PC-9 (cell line): ENCODE measurements around the gene PTPRD. TPM values are rescaled to one million over a fixed set of nuclear protein-coding genes. Genes with fewer than 3 reads are reported as not detected.

Source experiments
- BruUV-seq: library from RNA; stranded (reverse); fragments of 400-500 nt; replicated peaks from 2 replicates; lab custom pipeline; 2021; lab: Mats Ljungman, UMichigan
- CTCF ChIA-PET: fragments of 300-600 bp; sonication (Branson Sonifier 250); formaldehyde crosslinking; loops from one replicate; lab custom pipeline; 2022; ENCODE audit warnings: antibody characterized with exemption; lab: Charles Lee
- POLR2A ChIA-PET: fragments of 300-600 bp; sonication (Branson Sonifier 250); formaldehyde crosslinking; loops from one replicate; lab custom pipeline; 2022; ENCODE audit warnings: antibody characterized with exemption; ENCODE audit not compliant: unreplicated experiment; lab: Charles Lee
- DNase-seq, 2 experiments: peaks; one replicate each; pipeline versions ENCODE4 v3.0.0 to v3.0.0-alpha.2; 2015 to 2022; ENCODE audit warnings: mixed read lengths in 1 of 2
- H2AFZ ChIP-seq: fragments of 200-600 bp; sonication (generic); 2 replicates; pipeline ENCODE4 v1.8.1; 2017; ENCODE audit warnings: antibody characterized with exemption
- H3F3A ChIP-seq: fragments of 200-600 bp; sonication (generic); 2 replicates; pipeline ENCODE4 v1.8.1; 2017; ENCODE audit warnings: antibody characterized with exemption, mild to moderate bottlenecking, low read depth; ENCODE audit not compliant: insufficient read depth
- H3K27ac ChIP-seq: fragments of 200-600 bp; sonication (generic); 2 replicates; pipeline ENCODE4 v1.6.1; 2016; ENCODE audit warnings: mixed run types
- H3K27me3 ChIP-seq: fragments of 200-600 bp; sonication (generic); 2 replicates; pipeline ENCODE4 v1.6.1; 2016; ENCODE audit warnings: low read depth, mixed run types; ENCODE audit not compliant: insufficient read depth
- H3K36me3 ChIP-seq: fragments of 200-600 bp; sonication (generic); 2 replicates; pipeline ENCODE4 v1.6.1; 2016; ENCODE audit warnings: low read depth, mixed run types
- H3K4me1 ChIP-seq: fragments of 200-600 bp; sonication (generic); replicated peaks from 2 replicates; pipeline ENCODE4 v1.6.1; 2016; ENCODE audit warnings: mixed run types; ENCODE audit not compliant: insufficient read depth
- H3K4me2 ChIP-seq: fragments of 200-600 bp; sonication (generic); 2 replicates; pipeline ENCODE4 v1.6.1; 2017; ENCODE audit warnings: mixed run types
- H3K4me3 ChIP-seq: fragments of 200-600 bp; sonication (generic); 2 replicates; pipeline ENCODE4 v1.6.1; 2016; ENCODE audit warnings: mixed run types
- H3K79me2 ChIP-seq: fragments of 200-600 bp; sonication (generic); 2 replicates; pipeline ENCODE4 v1.6.1; 2017; ENCODE audit warnings: low read depth, mixed run types
- H3K9me2 ChIP-seq: fragments of 200-600 bp; sonication (generic); 2 replicates; pipeline ENCODE4 v1.8.1; 2017; ENCODE audit warnings: mild to moderate bottlenecking; ENCODE audit not compliant: insufficient read depth
- H3K9me3 ChIP-seq: fragments of 200-600 bp; sonication (generic); 2 replicates; pipeline ENCODE4 v1.8.1; 2016; ENCODE audit warnings: low read depth; ENCODE audit not compliant: insufficient read depth
- H4K20me1 ChIP-seq: fragments of 200-600 bp; sonication (generic); 2 replicates; pipeline ENCODE4 v1.8.1; 2017; ENCODE audit not compliant: insufficient read depth
- CTCF ChIP-seq: fragments of 200-600 bp; sonication (generic); conservative IDR thresholded peaks from 2 replicates; pipeline ENCODE4 v1.6.1; 2017; ENCODE audit warnings: mixed run types, antibody characterized with exemption, mild to moderate bottlenecking, moderate library complexity
- EZH2 ChIP-seq: fragments of 200-600 bp; sonication (generic); IDR thresholded peaks from 2 replicates; pipeline ENCODE4 v1.8.0; 2017; ENCODE audit warnings: antibody characterized with exemption, low read depth
- intact Hi-C: fragments of 100-400 bp; cut with micrococcal nuclease; formaldehyde crosslinking; loops from one replicate; pipeline ENCODE4 v1.10.0; 2022; ENCODE audit not compliant: unreplicated experiment
- total RNA-seq: library from RNA; stranded (reverse); gene quantifications from 2 replicates; pipeline ENCODE4 v1.2.3, GENCODE V29; 2021

PTPRD gene
- total RNA-seq, 1 experiment from 2014 or later: not detected

- POLR2A ChIA-PET: no interaction called here
- no peaks in the 10 kb centered on the region for H3K9me3 ChIP-seq
- H3K4me3 ChIP-seq: no peak overlapping the region
- no TSS peak for BruUV-seq
- H3K36me3 ChIP-seq: no peaks in the 10 kb centered on the region
- DNase-seq: no peak
- no peaks in the 10 kb centered on the region for H3K9me2 ChIP-seq
- no peak overlapping the region for H3K27ac ChIP-seq
- CTCF ChIA-PET: no interaction called here
- H4K20me1 ChIP-seq: no peaks in the 10 kb centered on the region
- H3K4me2 ChIP-seq: no peak overlapping the region
- H2AFZ ChIP-seq: no peak overlapping the region
- no peaks in the 10 kb centered on the region for H3F3A ChIP-seq
- TF ChIP-seq EZH2: no peak
- TF ChIP-seq CTCF: no peak
- H3K27me3 ChIP-seq: no peaks in the 10 kb centered on the region
- no peaks in the 10 kb centered on the region for H3K4me1 ChIP-seq
- intact Hi-C loops: no loop called here
- H3K79me2 ChIP-seq: no peaks in the 10 kb centered on the region
Observed at GRCh38 chr9:9523476-9524139, 1089.2 kb downstream of the PTPRD start.

GRCh38 chr9:9522406-9522805, 1090.4 kb downstream of the PTPRD start:
- TF ChIP-seq EZH2 (no peak), CTCF (no peak)
- intact Hi-C loops: no loop called here
- H3K27me3 ChIP-seq: no peaks in the 10 kb centered on the region
- no peaks in the 10 kb centered on the region for H3K36me3 ChIP-seq
- H3K4me3 ChIP-seq: no peak overlapping the region
- no peak for DNase-seq
- BruUV-seq: no TSS peak
- no peak overlapping the region for H3K4me2 ChIP-seq
- no peaks in the 10 kb centered on the region for H4K20me1 ChIP-seq
- POLR2A ChIA-PET: no interaction called here
- CTCF ChIA-PET: no interaction called here
- H3K9me3 ChIP-seq: no peaks in the 10 kb centered on the region
- H3K27ac ChIP-seq: no peak overlapping the region
- no peaks in the 10 kb centered on the region for H3K79me2 ChIP-seq
- no peaks in the 10 kb centered on the region for H3F3A ChIP-seq
- no peak overlapping the region for H2AFZ ChIP-seq
- no peaks in the 10 kb centered on the region for H3K9me2 ChIP-seq
- H3K4me1 ChIP-seq: no peaks in the 10 kb centered on the region

GRCh38 chr9:9521033-9521779, 1091.6 kb downstream of the PTPRD start:
- Histone ChIP-seq H3K36me3 (no peaks in the 10 kb centered on the region), H3F3A (no peaks in the 10 kb centered on the region), H4K20me1 (no peaks in the 10 kb centered on the region), H3K27me3 (no peaks in the 10 kb centered on the region), H3K4me3 (no peak overlapping the region), H3K27ac (no peak overlapping the region), H3K79me2 (no peaks in the 10 kb centered on the region), H3K9me2 (no peaks in the 10 kb centered on the region), H3K4me2 (no peak overlapping the region), H3K9me3 (no peaks in the 10 kb centered on the region), H2AFZ (no peak overlapping the region), H3K4me1 (no peaks in the 10 kb centered on the region)
- TF ChIP-seq EZH2 (no peak), CTCF (no peak)
- BruUV-seq: no TSS peak
- no peak for DNase-seq
- ChIA-PET CTCF (no interaction called here), POLR2A (no interaction called here)
- intact Hi-C loops: no loop called here
